Activated T-cell treated with anti-CD3 and anti-CD28 coated beads, Interleukin-2, amount 50 U/mL, for 48 hours (primary cell): ENCODE results near the gene TPD52L2.
A peak's percentile ranks its signal among the peaks of the same experiment; 100 is the strongest.

Experiments used
- DNase-seq, 2 experiments: peaks; one replicate each; pipeline ENCODE4 v3.0.0-alpha.2; 2020

The TPD52L2 gene

GRCh38 chr20:63836458-63837344 lies 28.4 kb upstream of the TPD52L2 start:
- DNase-seq = peak in 1 of 2 experiments; percentile 17

GRCh38 chr20:63837479-63837878 lies 27.6 kb upstream of the TPD52L2 start:
- DNase-seq = no peak

- no peak for DNase-seq
Observed at GRCh38 chr20:63839620-63840019, 25.4 kb upstream of the TPD52L2 start.

DNA sequence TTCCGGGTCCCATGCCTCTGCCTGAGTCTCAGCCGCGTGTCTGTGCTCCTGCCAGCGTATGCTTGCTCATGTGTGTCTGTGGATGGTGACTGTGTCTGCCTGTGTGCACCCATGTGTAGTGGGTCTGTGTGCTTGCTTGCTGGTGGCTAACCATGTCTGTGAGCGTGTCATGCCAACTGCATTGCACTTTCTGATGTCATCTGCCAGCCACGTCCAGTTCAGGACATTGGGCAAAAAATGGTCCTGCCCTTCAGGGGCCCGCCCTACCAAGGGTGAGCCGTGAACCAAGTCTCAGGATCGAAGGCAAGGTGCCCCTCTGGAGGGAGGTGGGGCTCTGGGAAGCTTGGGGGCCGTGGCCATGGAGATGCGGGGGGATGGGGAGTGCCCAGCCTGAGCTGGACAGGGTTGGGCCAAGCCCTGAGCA lies 24.7 kb upstream of the TPD52L2 start:
- no peak for DNase-seq

DNA sequence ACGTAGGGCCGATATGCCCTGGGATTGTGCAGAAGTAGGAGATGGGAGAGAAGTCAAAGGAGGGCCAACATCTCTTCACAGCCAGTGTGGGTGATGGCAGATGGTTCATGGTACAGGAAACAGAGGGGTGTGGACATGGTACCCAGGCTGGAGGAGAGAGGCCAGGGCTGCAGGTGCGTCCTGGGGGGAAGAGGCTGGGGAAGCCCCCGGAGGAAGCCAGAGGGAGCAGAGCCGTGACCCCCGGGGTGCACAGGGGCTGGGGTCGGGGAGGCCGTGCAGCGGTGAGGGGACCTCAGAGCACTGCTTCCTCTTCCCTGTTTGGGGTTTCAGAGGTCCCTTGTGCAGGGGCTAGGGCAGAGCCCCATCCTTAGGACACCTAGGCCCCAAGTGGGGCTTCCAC lies 22.8 kb upstream of the TPD52L2 start:
- no peak for DNase-seq

- no peak for DNase-seq
Observed at GRCh38 chr20:63843222-63843621, 21.8 kb upstream of the TPD52L2 start.

- DNase-seq = peak in 1 of 2 experiments; percentile 19
Observed at GRCh38 chr20:63843778-63844177, 21.3 kb upstream of the TPD52L2 start.

DNA sequence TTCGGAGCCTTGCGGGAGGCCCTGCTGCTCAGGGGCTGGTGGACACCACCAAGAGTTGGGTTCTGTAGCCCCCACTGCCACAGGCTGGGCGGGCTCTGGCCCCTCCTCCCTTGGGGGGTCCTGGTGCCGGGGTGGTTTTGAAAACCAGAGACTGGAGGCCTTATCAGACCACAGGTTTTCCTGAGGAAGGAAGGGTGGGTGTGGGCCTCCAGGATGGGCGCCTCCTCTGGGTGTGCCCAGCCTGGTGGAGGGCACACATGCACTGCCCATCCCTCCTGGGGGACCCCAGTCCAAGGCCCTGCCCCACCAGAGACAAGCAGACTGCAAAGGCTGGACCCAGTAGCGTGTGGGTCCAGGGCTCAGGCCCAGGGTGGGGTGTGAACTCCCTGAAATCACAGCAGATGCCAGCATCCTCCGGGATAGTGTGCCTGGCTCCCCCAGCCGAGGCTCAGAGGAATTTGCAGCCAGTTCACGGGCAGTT lies 20.5 kb upstream of the TPD52L2 start:
- peak in 1 of 2 experiments; percentile 13 for DNase-seq

DNA sequence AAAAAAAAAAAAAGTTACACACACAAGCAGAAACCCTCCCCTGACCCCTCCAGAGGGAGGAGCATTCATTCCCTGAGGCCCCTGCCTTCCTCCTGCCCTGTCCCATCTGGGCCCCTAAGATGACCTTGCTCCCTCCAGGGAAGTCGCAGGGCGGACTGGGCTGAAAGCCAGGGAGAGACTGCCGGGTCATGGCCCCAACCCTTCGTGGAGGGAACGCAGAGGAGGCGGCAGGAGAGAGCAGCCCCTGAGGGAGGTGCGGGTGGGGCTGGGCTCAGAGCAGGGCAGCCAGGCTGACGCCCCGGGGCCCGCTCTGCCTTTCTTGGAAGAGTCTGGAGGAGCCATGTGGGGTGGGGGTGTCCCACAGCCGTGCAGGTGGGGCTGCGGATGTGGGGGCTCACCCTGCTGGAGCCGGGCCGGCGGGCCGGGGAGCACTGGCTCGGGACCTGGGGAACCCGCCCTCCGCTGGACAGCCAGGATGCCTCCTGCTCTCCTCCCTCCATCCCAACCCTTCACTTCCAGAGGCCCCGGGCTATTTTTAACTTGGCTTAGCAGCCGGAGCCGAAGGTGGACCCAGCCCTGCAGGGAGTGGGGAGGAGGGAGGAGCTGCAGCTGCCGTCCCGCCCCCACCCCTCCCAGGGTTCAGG lies 18.8 kb upstream of the TPD52L2 start:
- peak in 1 of 2 experiments; percentile 24 for DNase-seq

DNA sequence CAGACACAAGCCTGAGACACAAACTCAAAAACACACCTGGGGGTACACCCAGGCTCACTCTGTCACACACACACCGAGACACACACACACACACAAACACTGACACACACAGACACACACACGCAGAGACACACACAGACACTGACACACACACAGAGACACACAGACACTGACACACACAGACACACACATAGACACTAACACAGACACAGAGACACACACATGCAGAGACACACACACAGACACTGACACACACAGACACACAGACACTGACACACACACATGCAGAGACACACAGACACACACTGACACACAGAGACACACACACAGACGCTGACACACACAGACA lies 18.2 kb upstream of the TPD52L2 start:
- DNase-seq = peak in 1 of 2 experiments; percentile 14

GRCh38 chr20:63847237-63848002 lies 17.6 kb upstream of the TPD52L2 start:
- peak in 1 of 2 experiments; percentile 20 for DNase-seq

DNA sequence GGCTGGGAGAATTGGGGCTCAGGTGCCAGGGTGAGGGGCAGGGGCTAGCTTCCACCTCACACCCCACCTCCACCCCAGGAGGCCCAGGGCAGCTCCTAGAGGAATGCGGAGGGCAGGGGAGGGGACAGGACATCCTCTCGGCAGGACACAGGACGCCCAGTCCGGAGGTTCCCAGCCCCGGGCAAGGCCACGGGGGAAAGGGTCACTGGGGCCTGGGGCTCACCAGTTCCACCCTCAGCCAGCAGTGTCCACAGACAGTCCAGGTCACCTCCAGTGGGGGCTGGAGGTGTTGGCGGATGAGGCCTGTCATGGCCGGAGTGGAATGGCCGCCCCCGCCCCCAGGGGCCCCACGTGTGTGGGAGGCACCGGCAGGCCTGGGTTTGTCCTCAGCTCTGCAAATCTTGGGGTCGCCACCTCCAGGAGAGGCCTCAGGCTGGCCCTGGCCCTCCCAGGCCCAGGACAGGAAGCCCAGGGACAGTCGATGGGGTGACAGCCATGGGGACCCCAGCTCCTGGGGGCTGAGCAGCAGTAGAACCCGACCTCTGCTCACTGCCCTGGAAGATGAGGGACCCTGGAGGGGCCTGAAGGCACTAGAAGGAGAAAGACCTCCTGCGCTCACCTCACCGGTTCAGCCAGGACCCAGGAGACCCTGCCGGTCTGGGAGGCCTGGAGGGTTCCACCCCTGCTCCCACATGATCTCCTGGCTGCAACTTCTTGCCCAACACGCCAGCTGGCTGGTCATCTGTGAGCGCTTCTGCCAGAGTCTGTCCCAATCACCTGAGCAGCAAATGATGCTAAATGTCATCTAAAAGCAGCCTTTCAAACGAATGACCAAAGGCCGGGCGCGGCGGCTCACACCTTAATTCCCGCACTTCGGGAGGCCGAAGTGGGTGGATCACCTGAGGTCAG lies 16.8 kb upstream of the TPD52L2 start:
- no peak for DNase-seq

GRCh38 chr20:63850689-63851547 lies 14.2 kb upstream of the TPD52L2 start:
- peak; percentile 74 to 79 for DNase-seq

DNA sequence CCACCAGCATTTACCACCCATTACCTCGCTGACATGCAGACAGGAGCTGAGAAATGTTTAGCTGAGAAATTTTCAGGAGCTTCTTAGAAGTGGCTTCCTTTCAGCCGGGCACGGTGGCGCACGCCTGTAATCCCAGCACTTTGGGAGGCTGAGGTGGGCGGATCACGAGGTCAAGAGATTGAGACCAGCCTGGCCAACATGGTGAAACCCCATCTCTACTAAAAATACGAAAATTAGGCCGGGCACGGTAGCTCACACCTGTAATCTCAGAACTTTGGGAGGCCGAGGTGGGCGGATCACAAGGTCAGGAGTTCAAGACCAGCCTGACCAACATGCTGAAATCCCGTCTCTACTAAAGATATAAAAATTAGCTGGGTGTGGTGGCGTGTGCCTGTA lies 13.5 kb upstream of the TPD52L2 start:
- peak in 1 of 2 experiments; percentile 21 for DNase-seq

- peak in 1 of 2 experiments; percentile 26 for DNase-seq
Observed at GRCh38 chr20:63853733-63854068, 11.4 kb upstream of the TPD52L2 start.

DNA sequence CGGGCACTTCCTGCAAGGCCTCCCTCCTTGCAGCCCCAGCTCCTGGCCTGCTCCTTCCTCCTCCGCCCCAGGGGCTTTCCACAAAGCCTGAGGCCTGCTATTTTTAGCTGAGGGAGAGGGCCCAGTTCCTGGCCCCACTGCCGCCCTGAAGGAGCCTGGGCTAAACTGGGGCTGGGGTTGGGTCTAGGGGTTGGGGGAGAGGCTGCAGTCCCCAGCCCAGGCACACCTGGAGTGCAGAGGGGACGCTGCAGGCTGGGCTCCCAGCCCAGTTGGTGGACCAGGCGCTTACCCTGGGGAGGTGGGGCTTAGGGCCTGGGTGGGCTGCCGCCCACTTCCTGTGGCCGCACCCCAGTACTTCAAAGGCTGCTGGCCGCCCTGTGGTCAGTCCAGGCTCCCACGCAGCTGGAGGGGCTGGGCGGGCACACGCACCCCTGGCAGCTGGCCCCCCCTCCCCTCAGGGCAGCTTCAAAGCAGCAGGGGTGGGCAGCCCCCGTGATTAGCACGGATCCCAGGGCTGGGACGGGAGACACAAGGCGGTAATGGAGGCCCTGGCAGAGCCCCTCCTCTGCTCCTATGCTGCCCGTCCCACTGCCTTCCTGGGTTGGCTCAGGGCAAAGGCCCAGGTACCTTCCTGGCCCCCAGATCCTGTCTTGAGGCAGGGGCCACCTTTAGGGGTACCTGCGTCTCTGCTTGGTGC lies 10.9 kb upstream of the TPD52L2 start:
- peak in 1 of 2 experiments; percentile 28 for DNase-seq

GRCh38 chr20:63854766-63855362 lies 10.2 kb upstream of the TPD52L2 start:
- DNase-seq = peak in 1 of 2 experiments; percentile 20

GRCh38 chr20:63855363-63856097 lies 9.5 kb upstream of the TPD52L2 start:
- no peak for DNase-seq

- DNase-seq = no peak
Observed at GRCh38 chr20:63856098-63856511, 9.0 kb upstream of the TPD52L2 start.
